HCT116 (cell line): ENCODE measurements around the gene ARHGAP42. TPM values are rescaled to one million over a fixed set of nuclear protein-coding genes. Genes with fewer than 3 reads are reported as not detected.

ENCODE experiments used
- ATAC-seq: fragments of 200-7000 bp; cut with Tn5 transposase; 2 replicates; pipeline ENCODE4 v1.9.1; 2020; ENCODE audit warnings: mild to moderate bottlenecking, moderate library complexity
- BruUV-seq: library from RNA; stranded (reverse); fragments of 400-500 nt; replicated peaks from 2 replicates; lab custom pipeline; 2021; lab: Mats Ljungman, UMichigan
- CTCF ChIA-PET: fragments of 300-600 bp; sonication (Branson Sonifier 250); formaldehyde crosslinking; loops from one replicate; lab custom pipeline; 2021; ENCODE audit warnings: antibody characterized with exemption; lab: Charles Lee
- POLR2A ChIA-PET: fragments of 300-600, 350-600 bp; sonication (Branson Sonifier 250); formaldehyde crosslinking; loops from one replicate; lab custom pipeline; 2021; ENCODE audit warnings: antibody characterized with exemption; lab: Charles Lee
- RAD21 ChIA-PET, 2 experiments: fragments of 300-600 bp; sonication (Branson Sonifier 250); formaldehyde crosslinking; loops; one replicate each; lab custom pipeline; 2023; ENCODE audit warnings: low total read pairs in 2 of 2; ENCODE audit not compliant: uncharacterized antibody in 2 of 2, unreplicated experiment in 2 of 2, low non-redundant PET in 1 of 2; lab: Charles Lee
- DNase-seq: peaks from one replicate; pipeline ENCODE4 v3.0.0-alpha.2; 2010; ENCODE audit warnings: low read depth, low spot score
- H2AFZ ChIP-seq: fragments of 200-600 bp; shearing (Covaris generic), sonication (generic); 2 replicates; pipeline ENCODE4 v1.6.1; 2017; ENCODE audit warnings: low read depth, mixed run types, mixed read lengths, antibody characterized with exemption, low read length; ENCODE audit not compliant: poor library complexity, severe bottlenecking
- H3K27ac ChIP-seq: 2 replicates; pipeline ENCODE4 v1.5.1; 2012; ENCODE audit warnings: low read depth, low read length
- H3K27me3 ChIP-seq: fragments of 200-600 bp; sonication (generic); 2 replicates; pipeline ENCODE4 v1.6.1; 2016; ENCODE audit warnings: mixed run types, low read length, mixed read lengths; ENCODE audit not compliant: insufficient read depth
- H3K36me3 ChIP-seq, 2 experiments: fragments of 200-500 bp in 1 of 2; fragments of 200-600 bp in 1 of 2; sonication (Bioruptor generic) in 1 of 2; sonication (generic) in 1 of 2; 2 replicates each; pipeline versions ENCODE4 v1.5.1 to v1.6.1; 2014 to 2016; ENCODE audit warnings: low read length in 2 of 2, inconsistent platforms in 1 of 2, mixed read lengths in 1 of 2, mixed run types in 1 of 2; ENCODE audit not compliant: insufficient read depth in 2 of 2, control insufficient read depth in 1 of 2
- H3K4me1 ChIP-seq, 2 experiments: fragments of 200-600 bp in 1 of 2; sonication (generic) in 1 of 2; 2 replicates each; pipeline versions ENCODE4 v1.5.1 to v1.6.1; 2012 to 2017; ENCODE audit warnings: low read length in 2 of 2, inconsistent platforms in 1 of 2, mild to moderate bottlenecking in 1 of 2, mixed read lengths in 1 of 2, mixed run types in 1 of 2, moderate library complexity in 1 of 2; ENCODE audit not compliant: insufficient read depth in 2 of 2, control insufficient read depth in 1 of 2
- H3K4me2 ChIP-seq: fragments of 200-600 bp; sonication (generic); 2 replicates; pipeline ENCODE4 v1.6.1; 2017; ENCODE audit warnings: mixed run types, low read length, mixed read lengths
- H3K4me3 ChIP-seq, 2 experiments: fragments of 200-600 bp in 1 of 2; sonication (generic) in 1 of 2; replicated peaks in 1 of 2; 2 replicates each; pipeline ENCODE4 v1.5.1; 2011 to 2016; ENCODE audit warnings: low read length in 2 of 2, control low read depth in 1 of 2, low read depth in 1 of 2, mild to moderate bottlenecking in 1 of 2, mixed read lengths in 1 of 2, mixed run types in 1 of 2
- H3K79me2 ChIP-seq: fragments of 200-600 bp; sonication (generic); 2 replicates; pipeline ENCODE4 v1.6.1; 2017; ENCODE audit warnings: mild to moderate bottlenecking, mixed run types, low read length, moderate library complexity, mixed read lengths; ENCODE audit not compliant: insufficient read depth
- H3K9ac ChIP-seq: fragments of 200-600 bp; sonication (generic); 2 replicates; pipeline ENCODE4 v1.6.1; 2016; ENCODE audit warnings: low read length, mixed read lengths
- H3K9me2 ChIP-seq: fragments of 200-600 bp; sonication (generic), shearing (Covaris generic); 2 replicates; pipeline ENCODE4 v1.6.1; 2017; ENCODE audit warnings: mixed run types, mild to moderate bottlenecking, moderate library complexity; ENCODE audit not compliant: insufficient read depth
- H3K9me3 ChIP-seq, 2 experiments: fragments of 200-500 bp in 1 of 2; fragments of 200-600 bp in 1 of 2; sonication (Bioruptor generic) in 1 of 2; sonication (generic) in 1 of 2; 2 replicates each; pipeline ENCODE4 v1.6.1; 2014 to 2017; ENCODE audit warnings: low read length in 2 of 2, mixed read lengths in 2 of 2, inconsistent platforms in 1 of 2, low read depth in 1 of 2, mild to moderate bottlenecking in 1 of 2, mixed run types in 1 of 2, moderate library complexity in 1 of 2; ENCODE audit not compliant: control insufficient read depth in 1 of 2, insufficient read depth in 1 of 2
- H4K20me1 ChIP-seq: fragments of 200-600 bp; sonication (generic), shearing (Covaris generic); 2 replicates; pipeline ENCODE4 v1.6.1; 2017; ENCODE audit warnings: mixed run types, mild to moderate bottlenecking, moderate library complexity; ENCODE audit not compliant: insufficient read depth
- CBX3 ChIP-seq: IDR thresholded peaks from 2 replicates; pipeline ENCODE4 v1.6.1; 2012; ENCODE audit warnings: low read depth
- EGR1 ChIP-seq: IDR thresholded peaks from 2 replicates; pipeline ENCODE4 v1.6.1; 2012; ENCODE audit warnings: low read depth
- ELF1 ChIP-seq: IDR thresholded peaks from 2 replicates; pipeline ENCODE4 v1.6.1; 2012; ENCODE audit warnings: low read depth, borderline replicate concordance
- FOSL1 ChIP-seq: IDR thresholded peaks from 2 replicates; pipeline ENCODE4 v1.6.1; 2012; ENCODE audit warnings: low read depth
- MAX ChIP-seq: IDR thresholded peaks from 2 replicates; pipeline ENCODE4 v1.6.1; 2012
- POLR2AphosphoS5 ChIP-seq: IDR thresholded peaks from 2 replicates; pipeline ENCODE4 v1.6.1; 2011; ENCODE audit warnings: mild to moderate bottlenecking, low read depth, low read length, moderate library complexity
- REST ChIP-seq: IDR thresholded peaks from 2 replicates; pipeline ENCODE4 v1.6.1; 2012; ENCODE audit warnings: low read depth
- TCF7L2 ChIP-seq: IDR thresholded peaks from 2 replicates; pipeline ENCODE4 v1.7.0; 2011; ENCODE audit warnings: borderline replicate concordance, inconsistent platforms; ENCODE audit not compliant: insufficient read depth, insufficient read length; ENCODE audit errors: extremely low read depth
- YY1 ChIP-seq: IDR thresholded peaks from 2 replicates; pipeline ENCODE4 v1.6.1; 2011; ENCODE audit warnings: low read length, low read depth, moderate library complexity, mild to moderate bottlenecking; ENCODE audit not compliant: insufficient replicate concordance; ENCODE audit errors: extremely low read depth
- ZBTB33 ChIP-seq: IDR thresholded peaks from 2 replicates; pipeline ENCODE4 v1.6.1; 2011; ENCODE audit warnings: mild to moderate bottlenecking, low read length, moderate library complexity; ENCODE audit not compliant: insufficient replicate concordance; ENCODE audit errors: extremely low read depth
- intact Hi-C: fragments of 100-400 bp; cut with micrococcal nuclease; formaldehyde crosslinking; loops from 2 replicates; pipeline ENCODE4 v1.10.0; 2022
- total RNA-seq: library from RNA; stranded (reverse); gene quantifications from one replicate; pipeline ENCODE4 v1.2.1, GENCODE V29; 2021; ENCODE audit not compliant: unreplicated experiment

The ARHGAP42 gene
- total RNA-seq, 1 experiment from 2014 or later = 12.3 TPM

GRCh38 chr11:100861212-100861611 is 174.1 kb downstream of the ARHGAP42 start:
- Histone ChIP-seq H3K27me3 (no peaks in the 10 kb centered on the region), H3K4me1 (peaks cover 0 to 9% of the 10 kb centered on the region in 2 experiments; a peak in 1 of 4 replicates), H3K9me3 (no peaks in the 10 kb centered on the region), H3K4me3 (no peak overlapping the region), H3K79me2 (no peaks in the 10 kb centered on the region), H3K9me2 (no peaks in the 10 kb centered on the region), H2AFZ (no peak overlapping the region)
- ChIA-PET CTCF (no interaction called here), POLR2A (no interaction called here), RAD21 (no interaction called here)
- no peak for DNase-seq
- intact Hi-C loops = no loop called here
- no peak for TF ChIP-seq ELF1
- TF ChIP-seq CBX3 = no peak
- TF ChIP-seq, all 23 proteins: peak for 0
- no peak overlapping the region; the same call in 1 of the 2 replicates for H3K4me2 ChIP-seq
- no peak overlapping the region for H3K27ac ChIP-seq
- no peaks in the 10 kb centered on the region for H3K36me3 ChIP-seq
- no TSS peak for BruUV-seq
- H4K20me1 ChIP-seq = no peaks in the 10 kb centered on the region
- H3K9ac ChIP-seq = no peak overlapping the region
- no peak for ATAC-seq

GRCh38 chr11:100863080-100863581 is 176.0 kb downstream of the ARHGAP42 start:
- POLR2A ChIA-PET = no interaction called here
- Histone ChIP-seq H3K79me2 (no peaks in the 10 kb centered on the region), H3K4me3 (no peak overlapping the region), H3K27ac (no peak overlapping the region), H3K9me3 (no peaks in the 10 kb centered on the region), H2AFZ (no peak overlapping the region), H3K4me1 (peaks cover 0 to 9% of the 10 kb centered on the region in 2 experiments; a peak in 1 of 4 replicates), H3K9me2 (no peaks in the 10 kb centered on the region), H3K4me2 (no peak overlapping the region), H3K36me3 (no peaks in the 10 kb centered on the region), H4K20me1 (no peaks in the 10 kb centered on the region), H3K27me3 (no peaks in the 10 kb centered on the region), H3K9ac (no peak overlapping the region)
- CTCF ChIA-PET = no interaction called here
- DNase-seq (no peak), ATAC-seq (no peak)
- intact Hi-C loops = no loop called here
- no TSS peak for BruUV-seq
- RAD21 ChIA-PET = no interaction called here
- TF ChIP-seq YY1 (no peak), POLR2AphosphoS5 (no peak), CBX3 (no peak), FOSL1 (no peak), EGR1 (no peak), ZBTB33 (no peak), ELF1 (no peak), TCF7L2 (no peak), MAX (no peak), REST (no peak)
